GM12865 (cell line): ENCODE measurements around the gene RASA1.

Source experiments
- DNase-seq: peaks from one replicate; pipeline ENCODE4 v3.0.0; 2010; ENCODE audit warnings: low read depth
- H3K4me3 ChIP-seq: 2 replicates; pipeline ENCODE4 v1.5.1; 2011; ENCODE audit warnings: mild to moderate bottlenecking, low read depth, low read length, control low read depth
- TF ChIP-seq, protein P1 (sequence below): IDR thresholded peaks from 2 replicates; pipeline ENCODE4 v1.5.1; 2011; ENCODE audit warnings: low read length, control low read depth, low read depth, inconsistent platforms; ENCODE audit not compliant: insufficient read depth; ENCODE audit errors: missing control alignments

The RASA1 gene

DNA sequence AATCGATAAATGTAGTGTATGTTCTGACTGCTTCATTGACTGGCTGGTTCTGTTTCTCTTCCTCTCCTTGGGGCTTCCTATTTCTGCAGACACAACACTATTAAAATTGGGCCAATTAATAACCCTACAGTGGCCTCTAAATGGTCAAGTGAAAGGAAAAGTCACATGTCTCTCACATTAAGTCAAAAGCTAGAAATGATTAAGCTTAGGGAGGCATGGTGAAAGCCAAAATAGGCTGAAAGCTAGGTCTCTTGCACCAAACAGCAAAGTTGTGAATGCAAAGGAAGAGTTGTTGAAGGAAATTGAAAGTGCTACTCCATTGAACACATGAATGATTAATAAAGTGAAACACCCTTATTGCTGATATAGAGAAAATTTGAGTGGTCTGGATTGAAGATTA, 86.8 kb downstream of the RASA1 start:
- DNase-seq: peak; percentile 14
- TF ChIP-seq, protein P1, sequence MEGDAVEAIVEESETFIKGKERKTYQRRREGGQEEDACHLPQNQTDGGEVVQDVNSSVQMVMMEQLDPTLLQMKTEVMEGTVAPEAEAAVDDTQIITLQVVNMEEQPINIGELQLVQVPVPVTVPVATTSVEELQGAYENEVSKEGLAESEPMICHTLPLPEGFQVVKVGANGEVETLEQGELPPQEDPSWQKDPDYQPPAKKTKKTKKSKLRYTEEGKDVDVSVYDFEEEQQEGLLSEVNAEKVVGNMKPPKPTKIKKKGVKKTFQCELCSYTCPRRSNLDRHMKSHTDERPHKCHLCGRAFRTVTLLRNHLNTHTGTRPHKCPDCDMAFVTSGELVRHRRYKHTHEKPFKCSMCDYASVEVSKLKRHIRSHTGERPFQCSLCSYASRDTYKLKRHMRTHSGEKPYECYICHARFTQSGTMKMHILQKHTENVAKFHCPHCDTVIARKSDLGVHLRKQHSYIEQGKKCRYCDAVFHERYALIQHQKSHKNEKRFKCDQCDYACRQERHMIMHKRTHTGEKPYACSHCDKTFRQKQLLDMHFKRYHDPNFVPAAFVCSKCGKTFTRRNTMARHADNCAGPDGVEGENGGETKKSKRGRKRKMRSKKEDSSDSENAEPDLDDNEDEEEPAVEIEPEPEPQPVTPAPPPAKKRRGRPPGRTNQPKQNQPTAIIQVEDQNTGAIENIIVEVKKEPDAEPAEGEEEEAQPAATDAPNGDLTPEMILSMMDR: no peak

DNA sequence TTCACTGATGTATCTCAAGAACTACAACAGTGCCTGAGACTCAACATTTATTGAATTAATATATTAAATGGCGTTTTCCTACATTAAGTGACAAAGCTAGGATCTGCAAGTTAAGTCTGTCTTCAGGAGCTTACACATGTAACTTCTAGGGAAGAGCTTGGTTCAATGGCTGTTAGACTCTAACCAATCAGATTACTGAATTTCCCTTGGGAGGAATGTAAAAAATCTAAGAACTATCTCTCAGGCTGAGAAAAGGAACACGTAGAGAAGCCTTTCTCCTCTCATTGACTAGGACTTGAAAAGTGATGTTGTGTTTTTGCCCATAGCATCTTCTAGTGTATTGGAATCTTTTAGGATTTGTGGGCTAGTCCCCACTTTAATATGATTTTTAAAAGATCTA, 91.4 kb downstream of the RASA1 start:
- TF ChIP-seq, protein P1: no peak
- no peak overlapping the region for H3K4me3 ChIP-seq
- DNase-seq: no peak

More for the DNA sequence above, 86.8 kb downstream of the RASA1 start:
- H3K4me3 ChIP-seq: no peak overlapping the region

DNA sequence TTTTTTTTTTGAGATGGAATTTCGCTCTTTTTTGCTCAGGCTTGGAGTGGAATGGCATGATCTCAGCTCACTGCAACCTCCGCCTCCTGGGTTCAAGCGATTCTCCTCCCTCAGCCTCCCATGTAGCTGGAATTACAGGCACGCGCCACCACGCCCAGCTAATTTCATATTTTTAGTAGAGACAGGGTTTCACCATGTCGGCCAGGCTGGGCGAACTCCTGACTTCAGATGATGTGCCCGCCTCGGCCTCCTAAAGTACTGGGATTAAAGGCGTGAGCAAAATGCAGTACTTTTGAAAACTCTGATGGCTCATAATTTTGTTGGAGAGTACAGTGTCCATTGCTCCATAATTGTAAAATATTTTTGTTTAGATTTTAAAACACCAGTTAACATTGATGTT, 92.4 kb downstream of the RASA1 start:
- DNase-seq: no peak
- TF ChIP-seq, protein P1: no peak
- H3K4me3 ChIP-seq: no peak overlapping the region

DNA sequence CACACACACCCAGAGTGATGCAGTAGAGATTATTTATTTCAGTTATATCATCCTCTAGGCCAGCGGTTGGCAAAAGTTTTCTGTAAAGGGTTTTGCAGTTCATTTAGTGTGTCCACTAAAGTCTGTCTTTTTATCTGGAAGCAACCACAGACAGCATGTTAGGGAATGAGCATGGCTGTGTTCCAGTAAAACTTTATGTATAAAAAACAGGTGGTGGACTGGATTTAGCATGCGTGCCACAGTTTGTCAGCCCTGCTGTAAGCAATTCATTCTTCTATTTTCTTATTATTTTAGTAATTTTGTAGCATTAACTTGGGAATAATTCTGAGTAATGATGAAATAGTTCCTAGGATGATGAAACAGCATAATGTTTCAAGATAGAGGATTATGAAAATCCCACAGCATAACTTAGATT, 93.4 kb downstream of the RASA1 start:
- H3K4me3 ChIP-seq: no peak overlapping the region
- TF ChIP-seq, protein P1: no peak
- DNase-seq: no peak

DNA sequence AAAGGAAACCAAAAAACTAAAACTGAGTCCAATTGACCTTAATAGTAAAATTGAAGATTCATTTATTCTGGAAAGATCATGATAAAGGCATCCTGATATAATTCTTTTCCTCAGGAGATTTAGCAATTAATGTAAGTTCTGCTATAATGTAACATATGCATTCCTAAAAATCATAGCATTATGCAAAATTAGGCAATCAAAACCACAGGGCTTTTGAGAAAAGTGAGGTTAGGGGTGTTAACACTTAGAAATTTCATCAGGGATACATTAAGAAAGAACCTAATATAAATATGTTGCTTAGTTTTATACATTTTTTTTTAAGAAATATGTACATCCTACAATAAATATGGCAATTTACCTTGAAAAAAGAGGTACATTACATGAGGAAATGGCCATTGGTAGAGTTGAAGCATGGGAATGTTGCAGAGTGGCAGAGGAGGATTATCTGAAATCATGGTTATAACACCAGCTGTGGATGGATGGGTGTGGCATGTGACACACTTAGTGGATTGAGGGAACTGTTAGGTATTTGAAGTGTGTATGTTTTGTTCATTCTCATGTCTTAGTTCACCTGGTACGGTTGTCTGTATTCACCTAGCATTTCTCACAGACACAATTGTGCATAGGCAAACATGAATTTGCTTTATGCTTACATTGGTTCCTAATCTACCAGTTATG, 94.0 kb downstream of the RASA1 start:
- no peak overlapping the region for H3K4me3 ChIP-seq
- TF ChIP-seq, protein P1: no peak
- no peak for DNase-seq

DNA sequence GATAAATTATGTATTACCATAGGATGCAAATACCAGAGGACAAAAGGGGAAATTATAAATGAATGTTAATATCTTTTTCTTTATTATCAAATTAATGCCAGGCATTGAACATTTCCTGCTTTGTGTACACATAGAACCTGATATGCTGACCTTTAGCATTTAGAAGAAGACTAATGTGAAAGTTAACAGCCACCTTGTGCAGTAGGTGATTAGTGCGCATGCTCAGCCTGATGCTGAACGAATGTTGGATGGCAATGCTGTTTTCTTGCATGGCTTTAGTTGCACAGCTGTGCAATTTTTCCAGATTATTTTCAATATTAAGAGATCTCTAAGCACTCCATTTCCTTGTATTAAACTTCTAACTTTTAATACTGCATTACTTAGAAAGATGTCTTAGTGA, 99.6 kb downstream of the RASA1 start:
- TF ChIP-seq, protein P1: no peak
- no peak overlapping the region for H3K4me3 ChIP-seq
- DNase-seq: no peak

DNA sequence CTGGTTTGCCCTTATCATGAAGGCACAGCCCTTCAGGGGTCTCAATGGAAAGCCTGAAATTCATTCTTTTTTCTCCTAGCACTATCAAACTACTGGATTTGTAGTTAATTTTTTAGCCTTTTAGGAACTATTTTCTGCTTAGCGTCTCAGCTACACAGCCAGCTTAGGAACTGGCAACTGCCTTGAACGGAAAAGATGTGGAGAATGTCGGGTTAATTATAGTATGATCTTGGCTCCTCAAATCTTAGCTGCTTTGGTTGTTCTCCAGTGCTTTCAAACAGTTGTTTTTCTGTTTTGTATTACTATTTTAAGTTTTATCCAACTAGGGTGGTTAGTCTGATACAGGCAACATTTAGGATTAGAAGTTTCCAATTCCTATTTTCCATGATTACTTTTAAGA, 100.9 kb downstream of the RASA1 start:
- TF ChIP-seq, protein P1: no peak
- no peak for DNase-seq
- no peak overlapping the region for H3K4me3 ChIP-seq
